Parathyroid adenoma (tissue), 2 donors: Measurements from ENCODE around the gene AADACL4.

Experiments
- H2AFZ ChIP-seq: fragments of 300-600 bp; sonication (generic); one replicate; pipeline ENCODE4 v1.7.0; 2017; ENCODE audit warnings: antibody characterized with exemption, mild to moderate bottlenecking
- H3K27ac ChIP-seq: fragments of 300-600 bp; sonication (generic); one replicate; pipeline ENCODE4 v1.7.0; 2017
- H3K27me3 ChIP-seq: fragments of 300-600 bp; sonication (generic); one replicate; pipeline ENCODE4 v1.7.0; 2017; ENCODE audit warnings: low read length; ENCODE audit not compliant: control insufficient read depth, insufficient read depth
- H3K36me3 ChIP-seq: fragments of 300-600 bp; sonication (generic); one replicate; pipeline ENCODE4 v1.7.0; 2017; ENCODE audit warnings: low read length; ENCODE audit not compliant: control insufficient read depth, insufficient read depth
- H3K4me1 ChIP-seq: fragments of 300-600 bp; sonication (generic); one replicate; pipeline ENCODE4 v1.7.0; 2017; ENCODE audit warnings: control low read depth
- H3K4me2 ChIP-seq: fragments of 300-600 bp; sonication (generic); one replicate; pipeline ENCODE4 v1.7.0; 2017; ENCODE audit warnings: low read length
- H3K4me3 ChIP-seq: fragments of 300-600 bp; sonication (generic); one replicate; pipeline ENCODE4 v1.7.0; 2017; ENCODE audit warnings: low read depth, low read length
- H3K79me2 ChIP-seq: fragments of 300-600 bp; sonication (generic); one replicate; pipeline ENCODE4 v1.7.0; 2017; ENCODE audit warnings: control low read depth
- H3K9ac ChIP-seq: fragments of 300-600 bp; sonication (generic); one replicate; pipeline ENCODE4 v1.7.0; 2017; ENCODE audit warnings: mild to moderate bottlenecking
- H3K9me3 ChIP-seq: fragments of 300-600 bp; sonication (generic); one replicate; pipeline ENCODE4 v1.7.0; 2017; ENCODE audit warnings: low read length; ENCODE audit not compliant: control insufficient read depth
- CTCF ChIP-seq: fragments of 300-600 bp; sonication (generic); IDR thresholded peaks from one replicate; pipeline ENCODE4 v1.7.0; 2017; ENCODE audit warnings: antibody characterized with exemption, mild to moderate bottlenecking
- donor health status: primary hyperparathyroidism.

Gene AADACL4

GRCh38 chr1:12648741-12649140 lies 4.9 kb downstream of the AADACL4 start:
- H3K4me1 ChIP-seq, result no peaks in the 10 kb centered on the region
- no peak overlapping the region for H3K4me2 ChIP-seq
- H3K9me3 ChIP-seq, result no peaks in the 10 kb centered on the region
- no peak overlapping the region for H3K9ac ChIP-seq
- no peaks in the 10 kb centered on the region for H3K27me3 ChIP-seq
- H3K4me3 ChIP-seq, result no peak overlapping the region
- H3K79me2 ChIP-seq, result no peaks in the 10 kb centered on the region
- H2AFZ ChIP-seq, result no peak overlapping the region
- H3K27ac ChIP-seq, result no peak overlapping the region
- TF ChIP-seq CTCF, result no peak
- no peaks in the 10 kb centered on the region for H3K36me3 ChIP-seq

DNA sequence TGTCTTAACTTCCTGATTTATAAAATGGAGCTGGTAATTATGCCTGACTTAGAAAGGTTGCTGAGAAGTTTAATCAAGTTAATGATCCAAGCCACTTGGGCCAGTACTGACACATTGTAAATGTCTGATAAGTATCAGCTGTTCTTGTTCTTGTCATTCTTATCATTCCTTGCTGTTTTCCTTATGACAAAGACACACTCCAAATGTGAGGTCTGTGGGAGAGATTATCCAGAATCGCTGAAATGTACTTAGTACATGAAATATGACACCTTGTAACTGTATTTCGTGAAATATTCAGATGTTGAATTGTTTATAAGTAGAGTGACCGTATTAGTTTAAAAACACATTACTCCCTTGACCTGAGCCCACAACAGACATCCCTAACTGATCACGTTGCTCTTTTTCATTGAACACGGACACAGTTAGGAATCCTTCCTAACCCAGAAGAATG lies 6.1 kb downstream of the AADACL4 start:
- Histone ChIP-seq H3K9ac (no peak overlapping the region), H3K4me1 (no peaks in the 10 kb centered on the region), H3K36me3 (no peaks in the 10 kb centered on the region), H3K4me2 (peak overlapping the region; percentile 0), H3K9me3 (no peaks in the 10 kb centered on the region), H3K27ac (no peak overlapping the region), H3K79me2 (no peaks in the 10 kb centered on the region), H2AFZ (no peak overlapping the region), H3K4me3 (peak overlapping the region; percentile 13), H3K27me3 (no peaks in the 10 kb centered on the region)
- TF ChIP-seq CTCF, result no peak

DNA sequence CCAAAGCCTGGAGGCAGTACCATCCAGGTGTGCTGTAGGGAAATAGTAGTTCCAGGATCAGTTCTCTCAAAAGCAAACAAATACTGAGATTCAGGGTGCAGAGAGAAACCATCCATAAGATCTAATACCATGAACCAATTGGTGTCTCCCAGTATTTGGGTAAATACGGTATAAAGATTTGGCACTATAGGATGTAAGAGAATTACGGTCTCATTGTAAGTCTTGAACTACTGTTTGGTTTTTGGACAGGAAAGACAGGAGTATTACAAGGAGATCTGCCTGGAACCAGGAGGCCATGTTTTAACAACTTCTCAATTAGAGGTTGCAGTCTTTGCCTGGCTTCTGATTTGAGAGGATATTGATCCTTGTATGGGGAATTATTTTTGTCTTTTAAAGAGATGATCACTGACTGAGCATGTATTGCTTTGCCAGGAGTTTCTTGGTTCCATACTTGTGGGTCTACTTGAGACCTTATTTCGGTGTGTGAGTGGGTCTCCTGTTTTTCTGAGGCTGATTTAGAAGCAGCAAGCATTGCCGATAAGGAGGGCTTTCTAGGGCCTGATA lies 10.2 kb downstream of the AADACL4 start:
- H2AFZ ChIP-seq, result no peak overlapping the region

DNA sequence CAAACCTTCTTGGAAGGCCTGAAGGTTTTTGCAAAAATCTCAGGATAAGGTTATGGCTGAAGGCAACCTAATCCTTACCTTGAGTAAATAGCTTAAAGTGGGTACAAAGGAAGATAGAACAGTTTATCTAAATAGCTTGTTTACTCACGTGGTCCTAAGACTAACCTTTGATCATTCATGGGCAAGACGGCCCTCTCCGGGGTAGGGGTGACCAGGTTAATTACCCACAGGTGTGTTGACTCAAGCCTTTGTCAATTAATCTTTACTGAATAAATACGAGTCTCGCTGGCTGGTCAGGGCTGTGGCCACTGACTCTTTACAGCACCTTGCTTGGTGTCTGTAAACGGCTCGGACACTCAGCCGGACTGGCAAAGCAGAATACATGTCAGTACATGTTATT lies 10.8 kb downstream of the AADACL4 start:
- H3K9ac ChIP-seq, result no peak overlapping the region
- H3K9me3 ChIP-seq, result no peaks in the 10 kb centered on the region
- no peaks in the 10 kb centered on the region for H3K27me3 ChIP-seq
- H3K4me2 ChIP-seq, result no peak overlapping the region
- H3K36me3 ChIP-seq, result no peaks in the 10 kb centered on the region
- no peaks in the 10 kb centered on the region for H3K4me1 ChIP-seq
- no peak overlapping the region for H2AFZ ChIP-seq
- no peaks in the 10 kb centered on the region for H3K79me2 ChIP-seq
- no peak overlapping the region for H3K4me3 ChIP-seq
- H3K27ac ChIP-seq, result no peak overlapping the region
- TF ChIP-seq CTCF, result no peak

More for the DNA sequence above, 10.2 kb downstream of the AADACL4 start:
- no peak overlapping the region for H3K4me3 ChIP-seq
- H3K79me2 ChIP-seq, result no peaks in the 10 kb centered on the region
- no peak for TF ChIP-seq CTCF
- H3K27ac ChIP-seq, result no peak overlapping the region
- no peaks in the 10 kb centered on the region for H3K27me3 ChIP-seq
- no peaks in the 10 kb centered on the region for H3K36me3 ChIP-seq
- H3K9ac ChIP-seq, result no peak overlapping the region
- no peaks in the 10 kb centered on the region for H3K9me3 ChIP-seq
- no peak overlapping the region for H3K4me2 ChIP-seq
- H3K4me1 ChIP-seq, result no peaks in the 10 kb centered on the region

DNA sequence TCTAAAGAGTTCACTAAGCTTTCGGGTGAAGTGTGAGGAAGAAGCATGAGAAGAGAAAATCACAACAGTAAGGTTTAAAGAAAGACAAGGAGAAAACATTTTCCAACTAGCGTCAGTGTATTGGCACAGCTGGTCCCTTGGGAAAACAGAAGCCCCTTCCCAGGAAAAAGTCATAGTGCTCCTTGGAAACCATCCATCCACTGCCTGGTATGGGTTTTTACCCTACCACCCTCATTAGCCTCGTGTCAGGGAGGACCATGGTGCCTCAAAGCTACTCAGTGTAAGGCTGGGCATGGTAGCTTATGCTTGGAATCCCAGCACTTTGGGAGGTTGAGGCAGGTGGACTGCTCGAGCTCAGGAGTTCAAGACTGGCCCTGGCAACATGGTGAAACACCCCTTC lies 12.7 kb downstream of the AADACL4 start:
- Histone ChIP-seq H3K9ac (no peak overlapping the region), H3K27me3 (no peaks in the 10 kb centered on the region), H3K27ac (no peak overlapping the region), H2AFZ (no peak overlapping the region), H3K9me3 (no peaks in the 10 kb centered on the region), H3K36me3 (no peaks in the 10 kb centered on the region), H3K4me1 (no peaks in the 10 kb centered on the region), H3K79me2 (no peaks in the 10 kb centered on the region), H3K4me2 (no peak overlapping the region), H3K4me3 (no peak overlapping the region)
- no peak for TF ChIP-seq CTCF
